Measurements from ENCODE around the gene SLC22A8.

DNA sequence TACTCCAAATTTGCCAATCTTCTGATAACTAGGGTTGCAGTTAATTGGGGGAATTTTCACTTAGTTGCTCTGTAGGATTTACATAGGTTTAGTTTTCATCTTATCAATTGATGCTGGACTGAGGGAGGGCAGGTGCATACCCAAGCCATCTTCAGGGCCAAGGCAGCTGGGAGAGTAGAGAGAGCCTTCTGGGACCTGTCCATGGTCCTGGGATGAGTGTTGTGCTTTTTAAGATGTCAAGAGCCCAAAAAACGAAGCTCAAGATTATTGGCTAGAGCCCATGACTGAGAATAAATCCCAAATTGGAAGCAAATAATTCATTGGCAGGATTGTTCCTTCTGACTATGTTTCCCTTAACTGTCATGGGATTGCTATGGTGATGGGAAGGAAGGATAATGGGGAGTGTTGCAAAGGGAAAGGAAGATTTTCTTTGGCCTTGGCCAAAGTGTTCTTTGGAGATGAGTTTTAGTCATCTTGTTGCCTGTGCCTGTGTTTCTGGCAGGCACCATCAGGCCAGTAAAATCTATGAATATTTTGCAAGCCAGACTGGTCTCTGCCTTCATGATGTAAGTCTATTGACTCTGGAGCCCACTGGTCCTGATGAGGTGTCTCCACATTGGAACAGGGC lies 35.4 kb downstream of the SLC22A8 start:
- TF ChIP-seq, protein P1, sequence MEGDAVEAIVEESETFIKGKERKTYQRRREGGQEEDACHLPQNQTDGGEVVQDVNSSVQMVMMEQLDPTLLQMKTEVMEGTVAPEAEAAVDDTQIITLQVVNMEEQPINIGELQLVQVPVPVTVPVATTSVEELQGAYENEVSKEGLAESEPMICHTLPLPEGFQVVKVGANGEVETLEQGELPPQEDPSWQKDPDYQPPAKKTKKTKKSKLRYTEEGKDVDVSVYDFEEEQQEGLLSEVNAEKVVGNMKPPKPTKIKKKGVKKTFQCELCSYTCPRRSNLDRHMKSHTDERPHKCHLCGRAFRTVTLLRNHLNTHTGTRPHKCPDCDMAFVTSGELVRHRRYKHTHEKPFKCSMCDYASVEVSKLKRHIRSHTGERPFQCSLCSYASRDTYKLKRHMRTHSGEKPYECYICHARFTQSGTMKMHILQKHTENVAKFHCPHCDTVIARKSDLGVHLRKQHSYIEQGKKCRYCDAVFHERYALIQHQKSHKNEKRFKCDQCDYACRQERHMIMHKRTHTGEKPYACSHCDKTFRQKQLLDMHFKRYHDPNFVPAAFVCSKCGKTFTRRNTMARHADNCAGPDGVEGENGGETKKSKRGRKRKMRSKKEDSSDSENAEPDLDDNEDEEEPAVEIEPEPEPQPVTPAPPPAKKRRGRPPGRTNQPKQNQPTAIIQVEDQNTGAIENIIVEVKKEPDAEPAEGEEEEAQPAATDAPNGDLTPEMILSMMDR (IDR thresholded peaks at IDR 0.05) = no peak
- no peak for TF ChIP-seq POLR2A (IDR thresholded peaks at IDR 0.05)

Data from adrenal gland (tissue), 5 donors.